Activated naive CD4-positive, alpha-beta T cell treated with anti-CD3 and anti-CD28 coated beads for 36 hours (primary cell): ENCODE measurements around the gene IGSF3. TPM values are rescaled to one million over a fixed set of nuclear protein-coding genes. Genes with fewer than 3 reads are reported as not detected.

Experiments used
- CTCF ChIA-PET: fragments of 350-600 bp; sonication (Branson Sonifier 250); formaldehyde crosslinking; loops from one replicate; lab custom pipeline; 2021; ENCODE audit warnings: antibody characterized with exemption; lab: Charles Lee
- DNase-seq: peaks from one replicate; pipeline ENCODE4 v3.0.0-alpha.2; 2020
- H3K27ac Mint-ChIP-seq: one replicate; pipeline ENCODE4 v1.8.0; 2021; ENCODE audit warnings: mild to moderate bottlenecking, mixed read lengths
- H3K27me3 Mint-ChIP-seq: one replicate; pipeline ENCODE4 v1.8.0; 2021; ENCODE audit warnings: low read depth, mixed read lengths
- H3K36me3 Mint-ChIP-seq: one replicate; pipeline ENCODE4 v1.8.0; 2021; ENCODE audit warnings: low read depth, mixed read lengths
- H3K4me1 Mint-ChIP-seq: one replicate; pipeline ENCODE4 v1.8.0; 2021; ENCODE audit warnings: low read depth, mixed read lengths
- H3K4me3 Mint-ChIP-seq: one replicate; pipeline ENCODE4 v1.8.0; 2021; ENCODE audit warnings: mild to moderate bottlenecking, moderate library complexity, mixed read lengths
- H3K9me3 Mint-ChIP-seq: one replicate; pipeline ENCODE4 v1.8.0; 2021; ENCODE audit warnings: mixed read lengths
- intact Hi-C: fragments of 100-400 bp; cut with micrococcal nuclease; formaldehyde crosslinking; loops from one replicate; pipeline ENCODE4 v1.15.1; 2023
- total RNA-seq, 2 experiments: library from RNA; stranded (reverse); gene quantifications; one replicate each; pipeline ENCODE4 v1.2.3, GENCODE V29; 2021

IGSF3 gene
- total RNA-seq: under 1 TPM; 0.81 to 0.96 TPM

GRCh38 chr1:116667575-116668105, at the start of gene IGSF3:
TSS of gene IGSF3 (minus strand) at chr1:116667733. CDS start at chr1:116666326, 1,407 bp downstream.
- intact Hi-C loops: loop anchor here (5.0 kb wide), 1 partner anchor 150 kb away; no protein-coding TSS in a partner anchor

GRCh38 chr1:116717318-116717717, 49.8 kb upstream of the IGSF3 start:
- CTCF ChIA-PET: interaction anchor here (1.0 kb wide), 2 partner anchors 8 to 46 kb away, joined by 3 to 4 read pairs; no protein-coding TSS in a partner anchor

More at GRCh38 chr1:116667575-116668105, at the start of gene IGSF3:
- no peaks in the 10 kb centered on the region for H3K36me3 Mint-ChIP-seq
- peak; percentile 53 for DNase-seq
- peaks cover 45% of the 10 kb centered on the region for H3K27me3 Mint-ChIP-seq
- H3K9me3 Mint-ChIP-seq: no peaks in the 10 kb centered on the region
- H3K4me1 Mint-ChIP-seq: peaks cover 3% of the 10 kb centered on the region
- H3K4me3 Mint-ChIP-seq: peak within 1 kb of the TSS; percentile 61
- H3K27ac Mint-ChIP-seq: no peak within 1 kb of the TSS
- CTCF ChIA-PET: interaction anchor here (0.6 to 1.4 kb wide), 3 partner anchors 40 to 93 kb away, joined by 3 to 4 read pairs (median 3); no protein-coding TSS in a partner anchor

GRCh38 chr1:116716391-116716790, 48.9 kb upstream of the IGSF3 start:
- intact Hi-C loops: no loop called here
- Mint-ChIP-seq H3K4me3 (no peak overlapping the region), H3K27ac (no peak overlapping the region), H3K9me3 (no peaks in the 10 kb centered on the region), H3K36me3 (no peaks in the 10 kb centered on the region), H3K4me1 (peaks cover 10% of the 10 kb centered on the region), H3K27me3 (peaks cover 2% of the 10 kb centered on the region)
- DNase-seq: no peak
- CTCF ChIA-PET: interaction anchor here (0.8 kb wide), 1 partner anchor 35 kb away, joined by 3 read pairs; no protein-coding TSS in a partner anchor

More at GRCh38 chr1:116717318-116717717, 49.8 kb upstream of the IGSF3 start:
- H3K27me3 Mint-ChIP-seq: peaks cover 2% of the 10 kb centered on the region
- no peak overlapping the region for H3K27ac Mint-ChIP-seq
- peaks cover 6% of the 10 kb centered on the region for H3K4me1 Mint-ChIP-seq
- intact Hi-C loops: no loop called here
- no peaks in the 10 kb centered on the region for H3K9me3 Mint-ChIP-seq
- DNase-seq: no peak
- H3K36me3 Mint-ChIP-seq: no peaks in the 10 kb centered on the region
- H3K4me3 Mint-ChIP-seq: no peak overlapping the region

GRCh38 chr1:116713474-116713873, 45.9 kb upstream of the IGSF3 start:
- Mint-ChIP-seq H3K27ac (no peak overlapping the region), H3K27me3 (peaks cover 2% of the 10 kb centered on the region), H3K4me1 (peaks cover 13% of the 10 kb centered on the region), H3K9me3 (no peaks in the 10 kb centered on the region), H3K4me3 (no peak overlapping the region), H3K36me3 (no peaks in the 10 kb centered on the region)
- DNase-seq: no peak
- intact Hi-C loops: no loop called here
- CTCF ChIA-PET: interaction anchor here (0.6 kb wide), 1 partner anchor 23 kb away, joined by 5 read pairs; no protein-coding TSS in a partner anchor

GRCh38 chr1:116712510-116712909, 45.0 kb upstream of the IGSF3 start:
- no peaks in the 10 kb centered on the region for H3K36me3 Mint-ChIP-seq
- peaks cover 13% of the 10 kb centered on the region for H3K4me1 Mint-ChIP-seq
- intact Hi-C loops: loop anchor here (1.0 kb wide), 1 partner anchor 138 kb away; no protein-coding TSS in a partner anchor
- CTCF ChIA-PET: no interaction called here
- H3K27me3 Mint-ChIP-seq: peaks cover 2% of the 10 kb centered on the region
- peak overlapping the region; percentile 7 for H3K27ac Mint-ChIP-seq
- no peaks in the 10 kb centered on the region for H3K9me3 Mint-ChIP-seq
- DNase-seq: peak; percentile 56
- no peak overlapping the region for H3K4me3 Mint-ChIP-seq

- Mint-ChIP-seq H3K27ac (no peak overlapping the region), H3K4me3 (no peak overlapping the region), H3K36me3 (no peaks in the 10 kb centered on the region), H3K4me1 (peaks cover 13% of the 10 kb centered on the region), H3K9me3 (peaks cover 2% of the 10 kb centered on the region), H3K27me3 (peaks cover 2% of the 10 kb centered on the region)
- CTCF ChIA-PET: no interaction called here
- intact Hi-C loops: no loop called here
- DNase-seq: peak; percentile 41
These were observed 43.8 kb upstream of the IGSF3 start for GRCh38 chr1:116711263-116711840.

GRCh38 chr1:116710420-116711262, 43.1 kb upstream of the IGSF3 start:
- no peak for DNase-seq
- intact Hi-C loops: no loop called here

GRCh38 chr1:116709666-116710167, 42.2 kb upstream of the IGSF3 start:
- no peak for DNase-seq
- intact Hi-C loops: loop anchor here (1.0 kb wide), 1 partner anchor 134 kb away; no protein-coding TSS in a partner anchor
- H3K27me3 Mint-ChIP-seq: no peaks in the 10 kb centered on the region
- CTCF ChIA-PET: interaction anchor here (1.1 kb wide), 1 partner anchor 15 kb away, joined by 5 read pairs; no protein-coding TSS in a partner anchor
- no peak overlapping the region for H3K27ac Mint-ChIP-seq
- peaks cover 13% of the 10 kb centered on the region for H3K4me1 Mint-ChIP-seq
- peaks cover 2% of the 10 kb centered on the region for H3K9me3 Mint-ChIP-seq
- no peaks in the 10 kb centered on the region for H3K36me3 Mint-ChIP-seq
- H3K4me3 Mint-ChIP-seq: no peak overlapping the region

More at GRCh38 chr1:116710420-116711262, 43.1 kb upstream of the IGSF3 start:
- CTCF ChIA-PET: interaction anchor here (1.1 kb wide), 1 partner anchor 14 kb away, joined by 5 read pairs; no protein-coding TSS in a partner anchor
- Mint-ChIP-seq H3K4me1 (peaks cover 13% of the 10 kb centered on the region), H3K27me3 (no peaks in the 10 kb centered on the region), H3K36me3 (no peaks in the 10 kb centered on the region), H3K4me3 (no peak overlapping the region), H3K27ac (no peak overlapping the region), H3K9me3 (peaks cover 2% of the 10 kb centered on the region)

- CTCF ChIA-PET: interaction anchor here (1.0 to 1.9 kb wide), 2 partner anchors 17 to 41 kb away, joined by 3 to 8 read pairs; partner anchors contain the start of gene IGSF3
- H3K4me3 Mint-ChIP-seq: no peak overlapping the region
- intact Hi-C loops: no loop called here
- no peaks in the 10 kb centered on the region for H3K36me3 Mint-ChIP-seq
- no peak overlapping the region for H3K27ac Mint-ChIP-seq
- no peaks in the 10 kb centered on the region for H3K27me3 Mint-ChIP-seq
- H3K4me1 Mint-ChIP-seq: peaks cover 13% of the 10 kb centered on the region
- H3K9me3 Mint-ChIP-seq: peaks cover 3% of the 10 kb centered on the region
- DNase-seq: no peak
These were observed 40.8 kb upstream of the IGSF3 start for GRCh38 chr1:116708255-116708900.

GRCh38 chr1:116706841-116707240, 39.3 kb upstream of the IGSF3 start:
- Mint-ChIP-seq H3K9me3 (peaks cover 4% of the 10 kb centered on the region), H3K4me3 (no peak overlapping the region), H3K27me3 (no peaks in the 10 kb centered on the region), H3K4me1 (peaks cover 3% of the 10 kb centered on the region), H3K27ac (no peak overlapping the region), H3K36me3 (no peaks in the 10 kb centered on the region)
- CTCF ChIA-PET: interaction anchor here (0.5 kb wide), 1 partner anchor 24 kb away, joined by 3 read pairs; no protein-coding TSS in a partner anchor
- intact Hi-C loops: no loop called here
- no peak for DNase-seq

GRCh38 chr1:116706123-116706522, 38.6 kb upstream of the IGSF3 start:
- Mint-ChIP-seq H3K27ac (no peak overlapping the region), H3K36me3 (peaks cover 2% of the 10 kb centered on the region), H3K27me3 (no peaks in the 10 kb centered on the region), H3K9me3 (peaks cover 6% of the 10 kb centered on the region), H3K4me3 (no peak overlapping the region), H3K4me1 (peaks cover 1% of the 10 kb centered on the region)
- CTCF ChIA-PET: no interaction called here
- no peak for DNase-seq
- intact Hi-C loops: no loop called here
